Stimulated activated CD4-positive, alpha-beta T cell treated with anti-CD3 and anti-CD28 coated beads, TNF-alpha, amount 100 ng/mL, for 4 hours (primary cell): Measurements from ENCODE around the gene NOL4L.
A peak's percentile ranks its signal among the peaks of the same experiment; 100 is the strongest.

Source experiments
- DNase-seq, 3 experiments: peaks; one replicate each; pipeline ENCODE4 v3.0.0-alpha.2; 2020; ENCODE audit warnings: low read depth in 3 of 3

Gene NOL4L, protein sequence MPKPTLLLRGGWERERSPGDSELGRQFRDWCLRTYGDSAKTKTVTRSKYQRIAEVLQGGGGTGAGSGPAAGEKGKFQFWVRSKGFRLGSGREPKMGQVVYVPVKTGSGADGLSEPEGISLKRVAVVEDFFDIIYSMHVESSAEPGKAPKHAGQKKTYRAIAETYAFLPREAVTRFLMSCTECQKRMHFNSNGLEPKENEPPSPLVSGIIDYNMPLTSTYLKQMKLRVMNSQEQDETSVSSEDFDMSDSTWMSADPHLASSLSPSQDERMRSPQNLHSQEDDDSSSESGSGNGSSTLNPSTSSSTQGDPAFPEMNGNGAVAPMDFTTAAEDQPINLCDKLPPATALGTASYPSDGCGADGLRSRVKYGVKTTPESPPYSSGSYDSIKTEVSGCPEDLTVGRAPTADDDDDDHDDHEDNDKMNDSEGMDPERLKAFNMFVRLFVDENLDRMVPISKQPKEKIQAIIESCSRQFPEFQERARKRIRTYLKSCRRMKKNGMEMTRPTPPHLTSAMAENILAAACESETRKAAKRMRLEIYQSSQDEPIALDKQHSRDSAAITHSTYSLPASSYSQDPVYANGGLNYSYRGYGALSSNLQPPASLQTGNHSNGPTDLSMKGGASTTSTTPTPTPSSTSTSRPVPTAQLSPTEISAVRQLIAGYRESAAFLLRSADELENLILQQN

DNA sequence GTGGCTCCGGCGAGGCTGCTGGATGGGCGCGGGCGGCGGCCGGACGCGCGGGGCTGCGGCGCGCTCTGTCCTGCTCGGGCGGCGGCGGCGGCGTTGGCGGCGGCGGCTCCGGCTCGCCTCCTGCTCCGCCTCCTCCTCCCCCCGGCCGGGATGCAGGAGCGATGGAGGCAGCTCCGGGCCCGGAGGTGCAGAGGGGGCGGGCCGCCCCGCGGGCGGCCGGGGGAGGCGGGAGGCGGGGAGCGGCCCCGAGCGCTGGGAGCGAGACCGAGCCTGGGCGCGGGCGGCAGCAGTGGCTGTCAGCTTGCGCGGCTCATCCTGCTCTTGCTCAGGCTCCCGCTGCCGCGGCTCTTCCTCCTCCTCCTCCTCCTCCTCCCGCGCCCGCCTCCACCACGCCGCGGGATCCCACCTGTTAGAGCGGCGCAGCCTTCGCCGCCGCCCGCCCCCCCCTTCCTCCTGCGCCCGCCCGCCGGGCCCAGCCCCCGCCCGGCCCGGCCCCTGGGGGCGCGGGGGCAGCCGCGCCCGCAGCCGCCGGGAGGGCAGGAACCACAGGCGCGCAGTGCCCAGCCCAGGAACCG, at the start of gene NOL4L:
Gene NOL4L (minus strand): TSS at position 323 of the 575 bp plus-strand sequence. CDS start 443 bp downstream, outside the sequence.
- DNase-seq: peak in 2 of 3 experiments; percentile 17 to 44

DNA sequence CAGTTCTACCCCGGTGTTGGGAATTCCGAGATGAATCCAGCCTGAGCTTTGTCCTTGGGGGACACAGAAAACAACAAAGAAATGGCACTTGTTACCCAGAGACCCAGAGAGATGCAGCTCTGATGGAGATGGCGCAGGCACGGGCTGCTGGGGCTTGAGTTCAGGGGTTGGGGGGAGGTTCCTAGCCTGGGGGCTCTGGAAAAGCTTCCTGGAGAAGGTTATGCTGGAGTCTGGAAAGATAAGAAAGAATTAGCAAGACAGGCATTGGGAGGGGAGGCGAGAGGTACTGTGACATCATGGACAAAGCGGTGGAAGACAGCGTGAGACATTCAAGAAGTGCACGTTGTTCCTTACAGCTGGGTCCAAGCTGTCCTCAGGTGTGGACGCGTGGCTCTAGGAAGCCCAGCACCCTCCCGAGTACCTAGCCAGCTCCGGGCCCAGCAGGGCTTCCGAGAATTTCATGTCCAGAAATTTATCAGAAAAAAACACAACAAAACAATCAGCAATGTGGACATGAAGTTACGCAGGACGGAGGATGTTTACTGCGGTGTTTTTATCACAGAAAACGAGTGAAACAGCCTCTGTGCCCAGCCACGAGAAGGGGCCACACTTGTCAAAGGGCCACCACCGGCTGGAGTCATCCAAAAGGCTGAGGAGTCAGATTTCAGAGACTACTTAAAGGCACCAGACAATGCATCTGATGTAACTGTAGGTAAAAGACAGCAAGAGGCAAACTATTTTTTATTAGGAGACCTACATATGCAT, 49.1 kb upstream of the NOL4L start:
- no peak for DNase-seq

DNA sequence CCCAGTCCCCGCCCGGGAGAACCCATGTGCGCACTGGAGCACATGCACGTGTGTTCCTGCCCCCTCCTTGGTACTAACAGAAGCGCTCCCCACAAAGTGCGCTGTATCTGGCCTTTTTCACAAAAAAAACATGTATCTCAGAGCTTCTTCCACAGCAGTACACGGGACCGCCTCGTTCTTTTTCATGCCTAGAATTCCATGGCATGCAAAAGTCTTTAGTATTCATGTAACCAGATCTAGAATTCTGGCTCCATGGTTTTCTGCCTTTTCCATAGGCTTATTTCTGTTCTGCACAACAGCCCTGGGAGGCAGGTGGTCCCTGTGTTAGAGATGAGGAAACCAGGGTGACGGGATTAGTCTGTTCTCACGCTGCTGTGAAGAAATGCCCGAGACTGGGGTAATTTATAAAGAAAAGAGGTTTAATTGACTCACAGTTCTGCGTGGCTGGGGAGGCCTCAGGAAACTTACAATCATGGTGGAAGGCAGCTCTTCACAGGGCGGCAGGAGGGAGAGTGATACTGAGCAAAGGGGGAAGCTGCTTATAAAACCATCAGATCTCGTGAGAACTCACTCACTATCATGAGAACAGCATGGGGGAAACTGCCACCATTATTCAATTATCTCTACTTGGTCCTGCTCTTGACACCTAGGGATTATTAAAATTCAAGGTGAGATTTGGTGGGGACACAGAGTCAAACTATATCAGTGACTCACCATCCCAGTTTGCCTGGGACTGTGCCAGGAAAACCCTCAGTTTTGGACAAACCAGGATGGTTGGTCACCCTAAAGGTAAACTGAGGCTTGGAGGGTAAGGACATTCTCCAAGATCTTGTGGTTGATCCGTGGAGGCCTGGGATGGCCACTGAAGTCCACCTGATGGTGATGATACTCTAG, 47.6 kb upstream of the NOL4L start:
- no peak for DNase-seq

DNA sequence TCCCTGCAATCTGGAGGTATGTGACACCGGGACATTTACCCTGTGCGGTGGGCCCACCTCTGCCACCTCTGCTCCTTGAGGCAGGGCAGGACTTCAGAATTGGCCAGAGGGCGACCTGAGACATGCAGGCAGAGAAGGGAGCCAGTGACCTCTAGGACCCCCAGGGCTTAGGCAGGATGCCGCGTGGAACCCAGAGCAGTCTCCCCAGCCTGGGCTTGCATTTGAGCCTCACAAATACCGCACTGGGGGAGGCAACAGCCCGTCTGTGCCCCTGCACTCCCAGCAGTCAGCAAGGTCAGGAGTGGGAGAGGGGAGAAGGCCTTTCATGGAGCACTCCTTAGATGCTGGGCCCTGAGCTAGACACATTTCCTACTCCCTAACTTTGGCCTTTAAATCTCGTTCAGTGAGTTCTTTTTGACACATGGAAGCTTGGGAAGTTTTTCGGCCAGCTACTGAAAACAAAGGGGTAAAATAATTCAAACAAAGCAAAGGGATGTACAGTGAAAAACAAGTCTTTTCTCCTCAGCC, 46.9 kb upstream of the NOL4L start:
- no peak for DNase-seq

DNA sequence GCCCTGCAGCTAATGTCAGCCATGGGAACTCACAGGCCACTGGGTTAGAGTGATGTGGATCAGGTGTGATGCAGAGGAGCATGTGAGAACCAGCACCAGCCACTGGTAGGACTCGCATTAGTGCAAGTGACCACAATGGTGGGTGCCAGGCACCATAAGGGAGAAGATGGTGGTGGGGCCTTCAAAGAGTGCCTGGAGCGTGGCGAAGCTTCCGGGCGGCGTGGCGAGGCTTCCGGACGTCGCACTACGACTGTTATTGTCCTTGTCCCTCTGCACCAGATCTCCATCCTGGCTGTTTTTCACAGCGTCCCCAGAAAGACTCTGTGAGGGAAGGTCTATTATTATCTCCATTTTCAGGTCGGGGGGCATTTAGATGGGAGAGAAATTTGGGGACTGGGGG, 44.7 kb upstream of the NOL4L start:
- DNase-seq: no peak

DNA sequence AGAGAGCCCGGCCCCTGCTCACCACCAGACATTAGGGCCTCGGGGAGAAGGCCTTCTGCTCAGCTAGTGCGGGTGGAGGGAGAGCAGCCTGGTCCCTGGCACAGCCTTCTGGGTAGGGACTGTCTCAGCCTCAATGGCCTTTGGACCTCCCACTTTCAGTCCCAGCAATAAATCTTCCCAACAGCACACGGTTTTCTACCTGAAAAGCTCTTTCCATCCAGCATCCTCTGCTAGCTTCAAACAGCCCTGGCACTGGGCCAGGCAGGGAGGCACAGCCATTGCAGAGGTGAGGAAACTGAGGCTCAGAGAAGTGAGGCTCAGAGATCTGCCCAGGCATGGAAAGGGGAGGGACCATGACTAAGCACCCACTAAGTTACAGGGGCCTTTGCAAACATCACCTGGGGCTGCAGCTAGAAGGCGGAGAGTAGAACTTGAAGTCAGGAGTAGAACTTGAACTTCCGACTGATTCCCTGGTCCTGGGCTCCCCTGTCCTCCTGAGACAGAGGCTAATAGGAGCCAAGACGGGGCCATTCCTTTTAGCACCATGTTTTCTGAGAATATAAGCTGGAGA, 43.9 kb upstream of the NOL4L start:
- DNase-seq: no peak

DNA sequence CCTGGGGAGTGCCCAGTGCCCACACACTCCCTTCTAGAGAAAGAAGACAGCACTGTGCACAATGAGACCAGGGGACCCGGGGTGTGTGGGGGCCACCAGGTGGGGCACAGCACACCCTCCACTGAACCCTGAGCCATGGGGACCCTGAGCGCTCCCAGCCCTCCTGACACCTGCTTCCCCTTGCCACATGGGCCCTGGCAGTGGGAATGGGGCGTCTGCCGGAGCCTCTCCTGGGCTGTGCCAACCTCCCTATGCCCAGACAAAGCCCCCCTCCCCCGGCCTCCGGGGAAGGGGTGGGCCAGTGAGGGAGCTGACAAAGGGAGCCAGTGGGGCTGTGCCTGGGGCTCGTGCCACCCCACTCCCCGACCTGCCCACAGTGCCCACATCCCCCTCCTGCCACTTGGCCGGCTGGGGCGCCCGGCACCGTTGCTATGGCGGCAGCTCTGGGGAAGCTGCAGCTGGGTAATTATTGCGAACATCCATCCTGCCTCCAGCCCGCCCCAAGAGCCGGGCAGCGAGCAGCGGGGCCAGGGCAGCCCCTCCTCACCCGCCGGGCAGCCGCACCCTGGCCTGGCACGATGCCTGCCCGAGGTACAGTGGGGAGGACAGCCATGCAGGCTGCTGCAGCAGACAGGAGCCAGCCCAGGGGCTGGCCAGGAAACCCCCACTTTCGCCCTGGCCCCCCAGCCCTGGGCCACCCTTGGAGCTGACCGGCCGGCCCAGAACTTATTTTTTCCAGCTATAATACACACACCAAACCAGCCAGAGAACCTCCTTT, 41.9 kb upstream of the NOL4L start:
- DNase-seq: no peak

DNA sequence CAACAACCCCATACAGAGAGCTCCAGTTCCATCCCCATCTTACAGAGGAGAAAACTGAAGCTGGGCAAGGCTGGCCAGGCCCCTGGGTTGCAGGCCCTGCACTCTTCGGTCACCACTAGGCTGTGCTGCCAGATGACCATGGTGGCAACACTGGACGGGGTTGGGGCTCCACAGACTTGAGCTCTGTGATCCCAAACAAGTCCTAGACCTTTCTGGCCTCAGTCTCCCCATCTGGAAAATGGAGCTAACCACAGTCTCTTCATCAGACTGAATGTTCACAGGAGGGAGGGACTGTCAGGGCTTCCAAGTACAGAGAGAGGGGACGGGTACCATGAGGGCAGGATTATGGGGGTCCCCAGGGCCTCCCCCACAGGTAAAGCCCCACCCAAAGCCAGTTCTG, 41.3 kb upstream of the NOL4L start:
- no peak for DNase-seq

DNA sequence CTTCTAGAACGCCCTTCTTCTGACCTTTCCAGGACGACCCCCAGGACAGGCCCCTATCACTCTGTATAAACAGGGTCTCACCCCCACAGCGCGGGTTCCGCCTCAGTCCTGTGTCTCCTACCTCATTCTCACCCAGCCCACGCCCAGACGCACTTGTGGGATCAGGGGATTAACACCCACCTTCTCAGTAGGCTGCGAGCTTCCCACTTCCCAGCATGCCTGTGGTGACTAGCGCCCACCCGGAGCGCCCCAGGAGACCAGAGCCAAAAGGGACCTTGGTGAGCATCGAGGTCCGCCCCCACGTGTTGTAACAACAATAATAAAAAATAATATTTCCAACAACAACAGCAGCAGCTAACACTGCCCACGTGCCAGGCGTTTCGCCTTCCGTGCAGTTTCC, 40.9 kb upstream of the NOL4L start:
- no peak for DNase-seq

DNA sequence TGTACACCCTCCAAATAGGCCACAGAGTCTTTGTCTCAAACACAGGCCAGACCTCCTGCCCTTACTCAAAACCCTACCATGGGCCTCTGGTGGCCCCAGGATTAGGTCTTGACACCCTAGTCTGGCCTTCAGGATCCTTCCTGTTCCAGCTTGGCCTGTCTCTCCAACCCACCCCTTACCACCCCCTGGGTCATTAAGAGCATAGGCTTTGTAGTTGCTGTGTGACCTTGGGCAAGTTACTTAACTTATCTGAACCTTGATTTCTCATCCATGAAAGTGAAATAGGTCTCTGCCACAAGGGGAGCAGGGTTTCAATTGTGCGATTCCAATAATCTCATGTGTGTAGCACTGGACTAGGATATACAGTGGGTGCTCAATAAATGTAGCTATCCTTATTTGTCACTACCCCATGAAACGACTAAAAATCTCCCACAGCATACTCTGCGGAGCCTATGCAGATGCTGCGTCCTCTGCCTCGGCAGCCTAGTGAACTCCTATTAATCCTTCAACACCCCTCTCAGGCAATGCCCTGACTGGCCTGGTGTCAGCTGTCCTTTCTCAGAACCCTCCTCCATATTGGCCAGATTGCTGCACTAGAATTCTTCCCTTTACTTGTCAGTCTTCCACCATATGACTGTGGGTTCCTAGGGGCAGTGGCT, 39.7 kb upstream of the NOL4L start:
- DNase-seq: no peak

DNA sequence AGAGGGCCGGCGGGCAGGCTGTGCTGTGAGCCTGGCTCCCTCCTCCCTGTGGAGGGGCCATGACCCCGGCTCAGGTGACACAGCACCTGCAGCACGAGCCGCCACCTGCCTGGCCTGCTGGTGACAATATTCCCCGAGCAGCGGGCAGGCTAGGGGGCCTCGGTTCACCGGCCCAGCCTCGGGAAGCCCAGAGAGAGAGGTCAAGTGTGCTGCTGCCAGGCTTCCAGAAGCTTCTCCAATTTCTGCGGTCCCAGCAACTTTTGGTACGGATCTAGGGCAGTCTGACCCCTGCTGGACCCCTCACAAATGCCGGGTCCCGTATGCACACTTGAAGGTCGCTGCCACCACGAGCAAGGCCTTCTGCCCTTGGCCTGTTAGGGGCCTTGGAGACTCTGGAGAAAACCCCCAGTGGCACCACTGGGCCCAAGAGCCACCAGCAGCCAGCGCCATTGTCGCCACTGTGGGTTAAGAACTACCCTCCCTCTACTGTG, 38.6 kb upstream of the NOL4L start:
- no peak for DNase-seq

DNA sequence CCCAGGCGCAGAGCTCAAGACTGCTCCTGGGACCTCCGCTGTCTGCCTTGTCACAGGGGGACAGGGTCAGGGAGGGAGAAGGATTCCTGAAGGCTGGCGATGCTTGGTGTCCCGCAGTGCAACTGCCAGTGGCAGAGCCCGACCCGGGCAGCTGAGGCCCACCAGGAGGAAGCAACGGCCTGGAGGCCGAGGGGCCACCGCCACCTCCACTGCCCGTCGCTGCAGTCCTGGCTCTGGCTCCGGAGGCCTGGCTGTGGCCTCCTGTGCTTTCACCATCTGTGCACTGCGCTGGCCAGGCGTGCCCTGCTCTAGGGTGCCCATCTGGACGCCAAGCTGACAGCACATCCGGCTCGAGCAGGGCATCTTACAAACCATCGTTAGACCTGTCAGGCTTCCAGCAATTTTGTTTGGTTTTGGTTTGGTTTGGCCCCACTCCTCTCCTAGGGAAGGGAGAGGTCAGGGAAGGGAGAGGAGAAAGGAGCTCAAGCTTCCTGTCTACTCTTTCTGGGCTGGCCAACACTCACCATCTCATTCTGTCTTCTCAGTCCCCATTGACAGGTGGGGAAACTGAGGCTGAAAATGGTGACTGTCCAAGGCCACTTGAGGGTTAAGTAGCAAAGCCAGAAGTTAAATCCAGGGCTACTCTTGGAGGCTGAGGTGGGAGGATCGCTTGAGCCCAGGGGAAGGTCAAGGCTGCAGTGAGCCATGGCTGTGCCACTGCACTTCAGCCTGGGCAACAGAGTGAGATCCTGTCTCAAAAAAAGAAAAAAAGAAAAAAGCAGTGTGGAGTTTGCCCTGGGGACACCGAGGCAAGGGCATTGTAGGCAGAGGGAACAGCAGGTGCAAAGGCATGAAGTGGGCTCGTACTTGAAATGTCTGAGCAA, 37.7 kb upstream of the NOL4L start:
- DNase-seq: no peak

DNA sequence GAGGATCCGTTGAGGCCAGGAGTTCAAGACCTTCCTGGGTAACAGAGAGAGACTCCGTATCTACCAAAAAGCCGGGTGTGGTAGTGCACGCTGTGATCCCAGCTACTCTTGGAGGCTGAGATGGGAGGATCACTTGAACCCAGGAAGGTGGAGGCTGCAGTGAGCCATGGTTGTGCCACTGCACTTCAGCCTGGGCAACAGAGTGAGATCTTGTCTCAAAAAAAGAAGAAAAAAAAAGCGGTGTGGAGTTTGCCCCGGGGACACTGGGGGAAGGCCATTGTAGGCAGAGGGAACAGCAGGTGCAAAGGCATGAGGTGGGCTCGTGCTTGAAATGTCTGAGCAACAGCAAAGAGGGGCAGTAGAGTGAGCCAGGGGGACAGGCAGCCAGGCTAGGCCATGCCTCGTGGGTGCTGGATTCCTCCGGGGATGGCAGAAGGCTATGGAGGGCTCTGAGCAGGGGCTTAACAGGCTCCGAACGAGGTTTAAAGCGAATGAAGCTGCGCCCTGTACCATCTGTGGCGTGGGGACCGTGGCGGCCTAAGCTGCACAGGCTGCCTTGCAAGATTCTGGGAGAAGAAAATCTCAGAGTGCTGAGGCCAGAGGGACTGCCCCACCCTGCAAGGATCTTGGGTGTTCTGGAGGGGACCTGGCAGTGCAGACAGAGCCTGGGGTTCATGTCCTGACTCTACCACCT, 36.9 kb upstream of the NOL4L start:
- no peak for DNase-seq

DNA sequence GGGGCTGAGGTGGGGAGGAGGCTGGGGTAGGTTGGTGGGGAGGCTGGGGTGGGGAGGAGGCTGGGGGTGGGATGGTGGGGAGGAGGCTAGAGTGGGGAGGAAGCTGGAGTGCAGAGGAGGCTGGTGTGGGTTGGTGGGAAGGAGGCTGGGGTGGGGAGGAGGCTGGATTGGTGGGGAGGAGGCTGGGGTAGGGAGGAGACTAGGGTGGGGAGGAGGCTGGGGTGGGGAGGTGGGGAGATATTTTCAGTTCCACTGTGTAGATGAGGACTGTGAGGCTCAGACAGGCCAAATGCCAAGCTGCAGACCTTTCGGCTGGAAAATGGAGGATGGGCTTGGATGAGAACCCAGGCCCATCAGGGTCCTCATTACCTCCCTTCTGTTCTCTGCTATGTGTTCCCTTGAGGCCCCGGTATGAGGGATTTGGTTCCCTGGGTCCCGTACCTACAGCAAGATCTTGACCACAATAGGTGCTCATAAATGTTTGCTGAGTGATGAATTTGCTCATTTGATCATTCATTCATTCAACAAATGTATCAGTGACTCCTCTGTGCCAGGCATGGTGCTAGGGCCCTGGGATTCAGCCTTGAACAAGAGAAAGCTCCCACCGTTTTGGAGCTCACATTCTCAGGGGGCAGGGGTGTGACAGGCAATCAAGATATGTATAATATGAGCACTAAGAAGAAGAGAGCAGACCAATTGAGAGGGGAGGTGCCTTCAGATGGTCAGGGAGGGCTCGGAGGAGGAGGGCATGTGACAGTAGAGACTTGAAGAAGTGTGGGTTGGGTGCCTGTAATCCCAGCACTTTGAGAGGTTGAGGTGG, 36.1 kb upstream of the NOL4L start:
- no peak for DNase-seq

DNA sequence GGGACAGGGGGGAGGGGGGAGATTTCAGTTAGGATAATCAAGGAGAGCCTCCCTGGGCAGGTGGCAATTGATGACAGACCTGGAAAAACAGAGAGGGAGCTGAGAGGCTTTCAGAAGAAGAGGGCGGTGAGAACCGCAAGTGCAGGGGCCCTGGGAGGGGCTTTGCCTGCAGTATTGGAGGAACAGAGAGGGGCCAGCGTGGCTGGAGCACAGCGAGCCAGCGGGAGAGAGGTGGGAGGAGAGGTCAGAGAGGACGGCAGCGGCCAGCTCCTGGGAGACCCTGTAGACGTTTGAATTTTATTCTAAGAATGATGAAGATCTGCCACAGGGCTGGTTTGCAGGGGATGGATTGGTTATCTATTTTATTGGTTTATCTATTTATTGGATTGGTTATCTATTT, 34.5 kb upstream of the NOL4L start:
- no peak for DNase-seq

DNA sequence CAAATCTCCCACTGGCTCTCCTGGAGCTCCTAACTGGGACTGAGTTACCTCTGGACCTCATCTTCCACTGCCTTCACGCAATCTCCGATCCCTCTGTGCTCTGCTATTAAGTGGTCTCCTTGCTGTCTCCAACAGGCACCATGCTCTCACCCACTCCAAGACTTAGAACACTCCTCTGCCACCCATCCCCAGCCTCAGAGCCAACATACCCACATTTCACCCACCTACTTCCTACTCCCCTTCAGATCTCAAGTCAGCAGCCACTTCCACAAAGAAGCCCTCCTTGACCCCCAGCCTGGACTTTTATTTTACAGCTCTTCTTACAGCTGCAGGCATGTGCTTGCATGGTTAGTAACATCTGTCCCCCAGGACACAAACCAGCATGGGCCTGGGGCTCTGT, 29.6 kb upstream of the NOL4L start:
- no peak for DNase-seq

DNA sequence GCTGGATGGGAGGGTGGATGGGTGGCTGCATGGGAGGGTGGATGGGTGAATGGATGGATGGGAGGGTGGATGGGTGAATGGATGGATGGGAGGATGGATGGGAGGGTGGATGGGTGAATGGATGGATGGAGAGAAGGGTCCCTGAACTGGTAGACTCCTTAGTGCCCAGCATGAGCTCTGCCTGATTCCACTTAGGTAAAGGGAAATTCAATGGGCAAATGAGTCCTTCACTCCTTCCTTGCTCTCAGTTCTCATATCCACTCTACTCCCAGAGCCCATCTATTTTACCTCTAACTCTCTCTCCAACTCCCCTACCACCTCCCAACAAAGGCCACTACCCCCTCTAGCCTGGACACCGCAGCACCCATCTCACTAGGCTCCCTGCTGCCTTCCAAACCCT, 29.2 kb upstream of the NOL4L start:
- no peak for DNase-seq
